Daoy (cell line): ENCODE measurements around the gene AJUBA. TPM values are rescaled to one million over a fixed set of nuclear protein-coding genes. Genes with fewer than 3 reads are reported as not detected.
"Not testable (repeated sequence)": the region's sequence is repeated elsewhere in the genome, so short reads cannot be mapped to it uniquely, and the experiment has no call there.

Experiments used
- DNase-seq: peaks from one replicate; pipeline ENCODE4 v3.0.0-alpha.2; 2015; ENCODE audit warnings: low read depth
- total RNA-seq: library from RNA; depleted of rRNA; stranded (reverse); fragments of >200 nt; shearing (Covaris generic); gene quantifications from 2 replicates; pipeline ENCODE4 v1.2.3, GENCODE V29; 2014

AJUBA gene
- total RNA-seq, 1 experiment from 2014 or later: 70.2 TPM

DNA sequence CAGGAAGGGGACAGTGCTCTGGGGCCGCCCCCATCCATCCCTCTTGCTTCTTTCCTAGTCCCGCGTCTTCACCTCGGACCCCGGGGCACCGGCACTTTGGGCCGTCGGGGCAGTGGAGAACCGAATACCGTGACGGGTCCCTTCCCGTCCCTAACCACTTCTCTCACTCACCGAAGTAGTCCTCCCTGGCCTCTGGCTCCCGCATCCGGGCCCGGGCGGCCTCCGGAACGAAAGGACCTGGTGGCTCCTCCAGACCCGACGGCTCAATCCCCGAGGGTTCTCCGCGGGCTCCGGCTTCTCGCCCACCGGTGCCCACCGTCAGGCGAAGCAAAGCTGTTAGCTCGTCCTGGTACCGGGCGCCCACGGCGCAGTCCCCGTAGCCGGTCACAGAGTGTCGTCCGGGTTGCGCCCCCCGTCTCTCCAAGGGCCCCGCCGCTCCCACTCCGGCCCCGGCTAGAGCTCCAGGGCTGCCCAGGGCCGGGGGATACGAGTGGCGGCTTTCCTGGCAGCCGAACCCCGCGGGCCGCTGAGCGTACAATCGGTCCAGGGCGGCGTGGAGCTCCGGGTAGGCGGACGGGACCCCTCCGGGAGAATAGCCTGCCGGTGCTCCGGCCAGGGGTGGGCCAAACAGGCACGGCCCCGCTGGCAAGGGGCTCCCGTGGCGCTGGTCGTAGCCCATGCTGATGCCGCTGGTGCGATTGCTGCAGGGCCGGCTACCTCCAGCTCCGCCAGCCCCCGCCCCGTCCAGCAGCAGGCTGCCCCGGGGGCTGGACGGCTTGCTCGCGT lies 1.1 kb downstream of the AJUBA start:
- DNase-seq: peak; percentile 52

DNA sequence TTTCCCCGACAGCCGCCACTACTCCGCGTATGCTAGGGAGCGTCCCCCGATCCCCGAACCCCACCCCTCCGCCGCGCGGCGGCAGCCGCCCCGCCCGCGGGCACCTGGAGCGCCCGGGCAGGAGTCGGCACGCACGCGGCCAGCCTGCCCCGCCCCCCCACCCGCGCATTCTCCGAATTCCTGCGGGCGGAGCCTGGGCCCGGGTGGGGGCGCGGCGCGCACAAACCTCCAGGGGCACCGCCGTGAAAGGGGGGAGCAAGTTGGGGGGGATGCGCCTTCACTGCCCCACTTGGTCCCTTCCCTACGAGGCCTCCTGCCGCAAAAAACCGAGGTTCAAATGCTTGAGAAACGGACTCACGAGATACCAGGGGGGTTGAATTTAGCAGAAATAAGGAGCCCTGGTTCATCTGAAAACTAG lies 1.7 kb downstream of the AJUBA start:
- DNase-seq: peak; percentile 80

GRCh38 chr14:22979748-22980392 lies 2.5 kb downstream of the AJUBA start:
- DNase-seq: peak; percentile 55

- DNase-seq: peak; percentile 39
Measured at GRCh38 chr14:22978981-22979671, 3.2 kb downstream of the AJUBA start.

- no peak for DNase-seq
Measured at GRCh38 chr14:22978487-22978837, 3.9 kb downstream of the AJUBA start.

DNA sequence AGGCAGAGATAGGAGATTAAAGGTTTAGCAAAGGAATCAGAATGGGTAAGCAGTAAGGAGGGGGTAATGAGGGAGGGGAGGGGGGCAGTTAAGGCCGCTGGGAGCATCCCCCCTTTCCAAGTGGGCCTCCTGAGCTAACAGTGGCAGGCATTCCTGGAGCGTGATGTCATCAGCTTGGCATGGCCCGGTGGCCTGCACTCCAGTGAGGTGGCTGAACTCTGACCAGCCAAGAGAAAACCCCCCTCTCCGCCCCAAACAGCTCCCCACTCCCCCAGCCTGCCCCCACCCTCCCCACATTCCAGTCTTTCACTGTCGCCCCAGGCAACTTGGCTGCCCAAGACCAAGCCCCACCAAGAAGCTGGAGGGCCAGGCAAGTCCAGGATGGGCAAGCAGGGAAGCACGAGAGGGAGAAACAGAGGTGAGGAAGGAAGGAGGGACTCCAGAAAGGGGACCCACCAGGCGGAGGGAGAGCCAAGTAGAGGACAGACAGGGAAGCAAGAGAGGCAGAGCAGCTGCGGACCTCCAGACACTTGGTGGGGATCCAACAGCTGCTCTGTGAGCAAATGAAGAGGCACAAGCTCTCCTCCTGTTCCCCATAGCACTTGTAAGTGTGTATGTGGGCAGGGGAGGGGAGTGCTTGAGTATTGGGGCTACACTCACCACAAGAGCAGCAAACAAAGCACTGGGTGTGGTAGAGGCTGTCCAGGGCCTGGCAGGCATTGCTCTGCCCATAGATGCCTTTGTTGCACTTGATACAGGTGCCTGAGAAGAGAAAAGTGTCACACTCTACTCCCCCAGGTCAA lies 4.5 kb downstream of the AJUBA start:
- peak; percentile 95 for DNase-seq

DNA sequence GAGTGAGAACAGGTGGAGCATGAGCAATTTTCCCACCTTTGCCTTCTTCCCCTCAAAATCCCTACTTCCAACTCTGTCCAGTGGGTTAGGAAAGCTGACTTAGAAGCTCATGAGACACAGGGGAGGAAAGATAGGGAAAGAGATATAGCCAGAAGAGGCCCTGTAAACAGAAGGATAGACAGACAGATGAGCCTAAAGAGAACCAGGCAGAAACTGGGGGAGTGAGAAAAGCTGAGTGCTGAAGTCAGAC lies 5.0 kb downstream of the AJUBA start:
- no peak for DNase-seq

DNA sequence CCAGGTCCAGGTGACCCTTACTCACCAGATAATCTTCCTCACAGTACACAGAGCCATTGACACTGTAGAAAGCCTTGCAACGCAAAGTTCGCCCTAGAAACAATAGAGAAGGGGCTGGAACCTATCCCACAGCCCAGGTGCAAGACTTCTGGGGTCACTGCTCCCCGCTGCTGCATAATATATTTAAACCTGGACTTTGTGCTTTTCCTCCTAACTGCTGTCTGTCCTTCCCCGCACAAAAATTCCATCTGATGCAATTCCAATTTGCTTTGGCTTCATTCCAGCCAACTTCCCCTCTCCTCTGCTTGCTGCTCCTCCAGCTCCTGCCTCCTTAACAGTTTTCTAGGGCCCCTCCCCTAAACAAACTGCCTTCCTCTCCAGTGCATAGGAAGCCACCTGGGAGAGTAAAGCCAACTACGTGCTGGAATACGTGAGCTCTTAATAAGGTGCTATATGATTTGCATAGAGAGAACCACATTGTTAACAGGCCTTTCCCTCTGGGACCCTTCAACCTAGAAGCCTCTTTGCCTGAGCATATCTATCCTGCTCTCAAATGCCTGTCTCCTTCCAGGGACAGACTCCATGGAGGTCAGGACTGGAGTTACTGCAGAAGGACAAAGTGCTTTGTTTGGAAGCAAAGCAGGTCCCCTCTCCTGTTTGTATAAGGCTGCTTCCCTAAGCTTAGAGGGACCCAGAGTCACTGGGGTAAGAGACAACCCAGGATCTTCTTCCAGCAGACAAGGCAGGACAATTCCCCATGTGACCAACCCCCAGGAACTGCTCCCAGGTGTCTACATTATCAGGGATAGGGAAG lies 5.5 kb downstream of the AJUBA start:
- peak; percentile 68 for DNase-seq

DNA sequence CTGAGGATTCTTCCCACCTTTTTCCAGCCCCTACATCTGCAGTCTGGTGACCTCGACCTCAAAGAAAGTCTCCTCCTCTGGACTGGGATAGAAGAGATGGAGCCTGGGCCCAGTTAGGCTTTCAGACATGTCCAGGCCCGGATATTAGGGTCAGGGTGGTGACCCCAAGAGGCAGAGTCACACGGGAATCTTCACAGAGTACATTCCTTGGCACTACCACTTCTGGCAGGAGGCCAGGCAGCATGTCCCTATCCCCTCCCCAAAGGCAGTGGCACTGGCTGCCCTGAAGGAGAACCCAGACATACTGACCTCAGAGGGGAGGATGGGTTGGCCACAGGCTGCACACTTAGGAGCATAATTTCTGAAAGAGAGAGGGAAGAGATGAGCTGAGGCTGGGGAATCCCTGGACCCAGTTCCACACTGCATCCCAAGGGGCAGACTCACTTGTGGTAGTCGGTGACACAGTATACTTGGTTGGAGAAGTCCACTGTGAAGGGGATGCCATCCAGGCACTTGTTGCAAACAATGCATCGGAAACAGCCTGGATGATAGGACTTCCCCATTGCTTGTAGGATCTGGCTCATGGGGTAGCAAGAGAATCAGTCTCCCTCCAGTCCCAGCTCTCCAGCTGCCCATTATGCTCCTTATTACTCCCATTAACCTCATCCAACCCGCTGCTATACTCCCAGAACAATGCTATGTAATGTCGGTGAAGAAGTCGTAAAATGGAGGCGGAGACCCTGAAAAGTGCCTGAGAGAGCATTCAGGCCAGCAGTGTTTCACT lies 7.6 kb downstream of the AJUBA start:
- DNase-seq: no peak

- peak; percentile 58 for DNase-seq
Measured at GRCh38 chr14:22973217-22974032, 8.9 kb downstream of the AJUBA start.

- no peak for DNase-seq
Measured at GRCh38 chr14:22972313-22972930, 9.9 kb downstream of the AJUBA start.

DNA sequence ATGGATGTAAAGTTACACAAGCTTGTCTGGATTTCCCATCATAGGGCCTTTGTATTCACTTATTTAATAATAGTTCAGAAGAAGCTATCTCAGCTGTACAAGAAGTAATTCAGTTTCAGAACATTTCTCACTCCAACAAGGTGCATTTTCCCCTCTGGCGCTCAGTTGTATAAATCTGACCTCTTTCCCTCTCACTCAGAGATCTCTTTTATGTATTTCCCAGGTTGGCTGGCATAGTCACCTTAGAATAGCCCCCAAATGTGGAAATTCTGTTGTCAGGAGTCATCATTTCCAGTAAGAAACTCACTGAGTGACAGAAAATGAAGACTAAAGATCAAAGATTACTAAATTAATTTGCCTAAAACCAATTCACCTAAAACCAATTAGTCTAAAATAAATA lies 11.2 kb downstream of the AJUBA start:
- no peak for DNase-seq

- DNase-seq: no peak
Measured at GRCh38 chr14:22966783-22967269, 15.5 kb downstream of the AJUBA start.

DNA sequence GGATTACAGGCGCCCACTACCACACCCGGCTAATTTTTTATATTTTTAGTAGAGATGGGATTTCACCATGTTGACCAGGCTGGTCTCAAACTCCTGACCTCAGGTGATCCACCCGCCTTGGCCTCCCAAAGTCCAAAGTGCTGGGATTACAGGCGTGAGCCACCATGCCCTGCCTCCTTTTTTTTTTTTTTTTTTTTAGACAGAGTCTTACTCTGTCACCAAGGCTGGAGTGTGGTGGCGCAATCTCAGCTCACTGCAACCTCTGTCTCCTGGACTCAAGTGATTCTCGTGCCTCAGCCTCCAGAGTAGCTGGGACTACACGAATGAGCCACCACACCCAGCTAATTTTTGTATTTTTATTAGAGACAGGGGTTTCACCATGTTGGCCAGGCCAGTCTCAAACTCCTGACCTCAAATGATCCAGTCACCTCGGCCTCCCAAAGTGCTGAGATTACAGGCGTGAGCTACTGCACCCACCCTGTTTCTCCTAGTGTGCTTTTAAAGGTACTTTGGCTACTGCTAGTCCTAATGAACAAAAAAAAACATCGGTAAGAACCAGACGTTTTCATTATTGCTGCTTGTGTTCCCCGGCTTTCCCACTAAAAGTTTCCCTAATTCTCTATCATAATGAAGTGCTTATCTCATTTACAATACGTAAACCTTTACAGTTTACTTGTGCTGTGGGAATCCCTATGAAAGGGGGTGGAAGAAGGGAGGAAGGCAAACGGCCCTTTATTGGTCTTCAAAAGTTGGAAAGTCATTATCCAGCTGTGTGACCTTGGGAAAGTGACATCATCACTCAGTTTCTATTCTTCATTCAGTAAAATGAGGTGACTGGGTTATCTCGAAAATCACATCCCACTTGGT lies 16.2 kb downstream of the AJUBA start:
- DNase-seq: not testable (repeated sequence)

DNA sequence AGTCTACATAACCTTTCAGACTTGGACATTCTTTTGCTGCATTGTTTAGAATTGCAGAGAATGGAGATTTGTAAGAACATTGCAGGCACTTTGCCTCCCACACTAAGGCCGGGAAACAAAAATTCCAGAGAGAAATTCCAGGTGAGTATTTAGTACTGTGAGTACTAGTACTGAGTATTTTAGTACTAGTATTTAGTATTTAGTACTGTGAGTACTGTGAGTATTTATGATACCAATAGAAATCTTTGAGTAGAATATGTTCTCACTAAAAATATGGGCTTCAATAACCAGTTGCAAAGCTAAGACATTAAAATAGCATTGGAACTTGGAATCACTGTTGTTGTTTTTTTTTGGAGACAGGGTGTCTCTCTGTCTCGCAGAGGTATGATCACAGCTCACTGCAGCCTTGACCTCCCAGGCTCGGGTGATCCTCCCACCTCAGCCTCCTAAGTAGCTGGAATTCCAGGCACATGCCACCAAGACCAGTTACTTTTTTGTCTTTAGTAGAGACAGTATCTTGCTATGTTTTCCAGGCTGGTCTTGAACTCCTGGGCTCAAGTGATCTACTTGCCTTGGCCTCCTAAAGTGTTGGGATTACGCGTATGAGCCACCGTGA lies 20.2 kb downstream of the AJUBA start:
- DNase-seq: no peak

GRCh38 chr14:22955702-22956569 lies 26.4 kb downstream of the AJUBA start:
- no peak for DNase-seq

GRCh38 chr14:22952418-22952817 lies 29.9 kb downstream of the AJUBA start:
- no peak for DNase-seq
